GM12878 (cell line): ENCODE data around the gene GSTA3. TPM values are rescaled to one million over a fixed set of nuclear protein-coding genes. Genes with fewer than 3 reads are reported as not detected.

Source experiments
- ATAC-seq: fragments of 200-7000 bp; cut with Tn5 transposase; 3 replicates; pipeline ENCODE4 v1.9.1; 2020; ENCODE audit warnings: mild to moderate bottlenecking, moderate library complexity
- BruUV-seq: library from RNA; stranded (reverse); fragments of 400-500 nt; replicated peaks from 2 replicates; lab custom pipeline; 2021; lab: Mats Ljungman, UMichigan
- CTCF ChIA-PET: fragments of 300-600 bp; sonication (Branson Sonifier 250); formaldehyde crosslinking; extraction: SDS; loops from one replicate; lab custom pipeline; 2021; ENCODE audit warnings: inconsistent platforms; lab: Yijun Ruan, JAX
- POLR2A ChIA-PET: fragments of 350-600 bp; formaldehyde crosslinking; extraction: SDS; loops from one replicate; lab custom pipeline; 2021; ENCODE audit warnings: inconsistent platforms; lab: Charles Lee
- RAD21 ChIA-PET: fragments of 300-600 bp; sonication (Branson Sonifier 250); formaldehyde crosslinking; loops from one replicate; lab custom pipeline; 2023; ENCODE audit warnings: antibody characterized with exemption; ENCODE audit not compliant: unreplicated experiment; lab: Charles Lee
- SMC1A ChIA-PET: fragments of 300-600 bp; sonication (Branson Sonifier 250); formaldehyde crosslinking; loops from one replicate; lab custom pipeline; 2023; ENCODE audit not compliant: unreplicated experiment, uncharacterized antibody; lab: Charles Lee
- DNase-seq: peaks from one replicate; pipeline ENCODE4 v3.0.0-alpha.2; 2011; ENCODE audit warnings: low read depth, low spot score
- FAIRE-seq: peaks from 3 replicates; lab custom pipeline; 2011; peaks lifted over from hg19 to GRCh38; lab: Jason Lieb, UNC
- H2AFZ ChIP-seq: 2 replicates; pipeline ENCODE4 v1.6.0; 2011; ENCODE audit warnings: low read depth, low read length, control low read depth; ENCODE audit not compliant: control insufficient read depth
- H3K27ac ChIP-seq: 2 replicates; pipeline ENCODE4 v1.5.1; 2011; ENCODE audit warnings: control low read depth; ENCODE audit not compliant: control insufficient read depth, insufficient read depth
- H3K27me3 ChIP-seq, 2 experiments: replicated peaks in 1 of 2; 2 replicates each; pipeline versions ENCODE4 v1.6.0 to v1.6.1; 2011; ENCODE audit warnings: low read length in 1 of 2; ENCODE audit not compliant: control insufficient read depth in 2 of 2, insufficient read depth in 2 of 2
- H3K36me3 ChIP-seq, 2 experiments: 2 replicates each; pipeline ENCODE4 v1.5.1; 2011; ENCODE audit warnings: low read length in 1 of 2; ENCODE audit not compliant: control insufficient read depth in 2 of 2, insufficient read depth in 2 of 2
- H3K4me1 ChIP-seq: 2 replicates; pipeline ENCODE4 v1.6.1; 2011; ENCODE audit warnings: mild to moderate bottlenecking, low read length, moderate library complexity, mixed read lengths; ENCODE audit not compliant: control insufficient read depth, insufficient read depth
- H3K4me2 ChIP-seq: 2 replicates; pipeline ENCODE4 v1.6.0; 2011; ENCODE audit warnings: control low read depth; ENCODE audit not compliant: control insufficient read depth, insufficient read depth
- H3K4me3 ChIP-seq: fragments of 200-600 bp; sonication (generic); 2 replicates; pipeline ENCODE4 v1.5.1; 2016
- H3K79me2 ChIP-seq: 2 replicates; pipeline ENCODE4 v1.6.0; 2011; ENCODE audit warnings: low read length; ENCODE audit not compliant: control insufficient read depth, insufficient read depth
- H3K9ac ChIP-seq: 2 replicates; pipeline ENCODE4 v1.8.0; 2011; ENCODE audit warnings: low read length, control low read depth, mixed read lengths; ENCODE audit not compliant: control insufficient read depth, insufficient read depth
- H3K9me3 ChIP-seq: replicated peaks from 3 replicates; pipeline ENCODE4 v1.5.1; 2011; ENCODE audit warnings: mild to moderate bottlenecking, low read length; ENCODE audit not compliant: control insufficient read depth, insufficient read depth
- H4K20me1 ChIP-seq: 2 replicates; pipeline ENCODE4 v1.6.0; 2011; ENCODE audit not compliant: control insufficient read depth, insufficient read depth
- BHLHE40 ChIP-seq, 2 experiments: fragments of 450-650 bp in 1 of 2; IDR thresholded peaks; 2 replicates each; pipeline ENCODE4 v1.6.1; 2011 to 2017; ENCODE audit warnings: low read depth in 2 of 2, borderline replicate concordance in 1 of 2, improper control_type of control experiment in 1 of 2, low read length in 1 of 2, mild to moderate bottlenecking in 1 of 2
- CBX5 ChIP-seq: sonication (generic); IDR thresholded peaks from 2 replicates; pipeline ENCODE4 v1.6.1; 2016; ENCODE audit warnings: low read depth, moderate library complexity, mild to moderate bottlenecking, inconsistent platforms
- CHD4 ChIP-seq: fragments of 200-600 bp; sonication (generic); IDR thresholded peaks from 2 replicates; pipeline ENCODE4 v1.6.1; 2016; ENCODE audit warnings: mild to moderate bottlenecking
- JUNB ChIP-seq: IDR thresholded peaks from 2 replicates; pipeline ENCODE4 v1.6.1; 2016; ENCODE audit warnings: antibody characterized with exemption, mild to moderate bottlenecking
- LARP7 ChIP-seq: fragments of 450-650 bp; IDR thresholded peaks from 2 replicates; pipeline ENCODE4 v1.6.1; 2017; ENCODE audit warnings: mild to moderate bottlenecking
- NBN ChIP-seq: fragments of 450-650 bp; IDR thresholded peaks from 2 replicates; pipeline ENCODE4 v1.6.1; 2016
- NRF1 ChIP-seq: conservative IDR thresholded peaks from 2 replicates; pipeline ENCODE4 v1.6.1; 2011; ENCODE audit warnings: mild to moderate bottlenecking, low read depth, low read length, improper control_type of control experiment
- PAX8 ChIP-seq: fragments of 450-650 bp; IDR thresholded peaks from 2 replicates; pipeline ENCODE4 v1.6.1; 2017; ENCODE audit warnings: mild to moderate bottlenecking, moderate library complexity
- RAD21 ChIP-seq: IDR thresholded peaks from 2 replicates; pipeline ENCODE4 v1.6.1; 2011; ENCODE audit warnings: mild to moderate bottlenecking, low read depth, low read length, moderate library complexity; ENCODE audit not compliant: insufficient read depth
- RAD51 ChIP-seq: fragments of 450-650 bp; IDR thresholded peaks from 2 replicates; pipeline ENCODE4 v1.6.1; 2016; ENCODE audit warnings: moderate library complexity, mild to moderate bottlenecking, inconsistent platforms
- RBBP5 ChIP-seq: fragments of 200-600 bp; sonication (generic); conservative IDR thresholded peaks from 2 replicates; pipeline ENCODE4 v1.6.1; 2016
- RELA ChIP-seq: fragments of 450-650 bp; IDR thresholded peaks from 2 replicates; pipeline ENCODE4 v1.8.0; 2014; ENCODE audit warnings: borderline replicate concordance; ENCODE audit not compliant: partially characterized antibody
- SMAD5 ChIP-seq: IDR thresholded peaks from 2 replicates; pipeline ENCODE4 v1.6.1; 2016; ENCODE audit warnings: antibody characterized with exemption, low read depth
- SRF ChIP-seq, 2 experiments: IDR thresholded peaks; 2 replicates each; pipeline ENCODE4 v1.6.1; 2011; ENCODE audit warnings: low read depth in 2 of 2, low read length in 2 of 2, mild to moderate bottlenecking in 1 of 2, moderate library complexity in 1 of 2
- STAT1 ChIP-seq: fragments of 450-650 bp; conservative IDR thresholded peaks from 2 replicates; pipeline ENCODE4 v1.6.1; 2014; ENCODE audit warnings: antibody characterized with exemption, mild to moderate bottlenecking
- ZBED1 ChIP-seq: IDR thresholded peaks from 2 replicates; pipeline ENCODE4 v1.6.1; 2016; ENCODE audit warnings: borderline replicate concordance
- ZNF207 ChIP-seq: fragments of 450-650 bp; IDR thresholded peaks from 2 replicates; pipeline ENCODE4 v1.6.1; 2014; ENCODE audit warnings: antibody characterized with exemption, mild to moderate bottlenecking, borderline replicate concordance
- WGBS: methylation state at CpG from one replicate; pipeline ENCODE4 v1.1.6; 2016; ENCODE audit warnings: low lambda C conversion rate; ENCODE audit not compliant: insufficient replicate concordance, insufficient coverage; ENCODE audit errors: missing lambda C conversion rate; 5-methylcytosine and 5-hydroxymethylcytosine counted together
- in situ Hi-C: fragments of 300-500 bp; cut with MboI; formaldehyde crosslinking; loops from 9 replicates; pipeline ENCODE4 v1.14.3; 2018; ENCODE audit warnings: mixed read lengths
- intact Hi-C: fragments of 100-400 bp; cut with micrococcal nuclease; formaldehyde crosslinking; loops from one replicate; pipeline ENCODE4 v1.14.2; 2022; ENCODE audit not compliant: unreplicated experiment
- polyA plus RNA-seq, 11 experiments: library from polyadenylated mRNA; depleted of rRNA in 4 of 11; unstranded in 6 of 11; stranded (reverse) in 5 of 11; fragments of >200 nt; fragmentation: Nextera tagmentation in 4 of 11; fragmentation: Illumina TruSeq in 1 of 11; extraction: Ambion mirVana in 4 of 11; extraction: Trizol in 1 of 11; gene quantifications; 1 replicate in 1 of 11; 2 replicates in 10 of 11; pipeline versions ENCODE4 v1.2.1 to v1.2.3, GENCODE V29; 2011 to 2016; ENCODE audit warnings: inconsistent platforms in 2 of 11, missing spikeins in 2 of 11, low read depth in 1 of 11
- total RNA-seq, 4 experiments: library from RNA; depleted of rRNA in 3 of 4; stranded (reverse); fragments of >200 nt in 3 of 4; fragmentation: Illumina TruSeq in 1 of 4; extraction: Trizol in 1 of 4; gene quantifications; 2 replicates each; pipeline versions ENCODE4 v1.2.1 to v1.2.3, GENCODE V29; 2013 to 2021
- TF ChIP-seq, protein P1 (sequence below): IDR thresholded peaks from 2 replicates; pipeline ENCODE4 v1.6.1; 2011; ENCODE audit warnings: borderline replicate concordance, low read depth, mild to moderate bottlenecking, moderate library complexity, mixed read lengths, low read length; ENCODE audit not compliant: insufficient read depth; ENCODE audit errors: extremely low read length
- TF ChIP-seq, protein P2 (sequence below): fragments of 450-650 bp; IDR thresholded peaks from 2 replicates; pipeline ENCODE4 v1.6.1; 2017; ENCODE audit warnings: low read depth, mild to moderate bottlenecking, moderate library complexity
- TF ChIP-seq, protein P3 (sequence below), 3 experiments: IDR thresholded peaks in 2 of 3; conservative IDR thresholded peaks in 1 of 3; 2 replicates each; pipeline ENCODE4 v1.5.1; 2011; ENCODE audit warnings: low read depth in 3 of 3, low read length in 3 of 3, mild to moderate bottlenecking in 3 of 3, control low read depth in 2 of 3, moderate library complexity in 2 of 3, inconsistent platforms in 1 of 3, mixed read lengths in 1 of 3; ENCODE audit not compliant: control insufficient read depth in 2 of 3, insufficient read depth in 1 of 3; ENCODE audit errors: extremely low read depth in 1 of 3

Gene GSTA3
- total and polyA plus RNA-seq, 10 of the 15 experiments (the other 5 are each of a cell fraction or from before 2014, with no cell fraction given): not detected

DNA sequence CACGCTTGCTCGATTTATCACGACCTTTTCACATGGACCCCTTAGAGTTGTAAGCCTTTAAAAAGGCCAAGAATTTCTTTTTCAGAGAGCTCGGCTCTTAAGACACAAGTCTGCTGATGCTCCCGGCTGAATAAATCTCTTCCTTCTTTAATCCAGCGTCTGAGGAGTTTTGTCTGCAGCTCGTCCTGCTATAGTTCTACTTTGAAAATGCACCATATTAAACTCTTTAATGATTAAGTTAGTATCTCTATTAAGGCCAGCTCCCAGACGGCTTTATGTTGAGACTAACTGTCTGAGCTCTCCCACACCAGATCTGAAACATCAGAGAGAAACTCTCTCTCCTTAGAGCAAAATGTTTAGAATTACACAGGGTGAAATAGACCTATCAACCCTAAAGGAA, 18.0 kb upstream of the GSTA3 start:
- DNase-seq: no peak
- Histone ChIP-seq H3K27ac (no peak overlapping the region), H4K20me1 (no peaks in the 10 kb centered on the region), H2AFZ (no peak overlapping the region), H3K4me2 (no peak overlapping the region), H3K4me1 (no peaks in the 10 kb centered on the region), H3K4me3 (no peak overlapping the region), H3K36me3 (no peaks in the 10 kb centered on the region), H3K9me3 (no peaks in the 10 kb centered on the region), H3K9ac (no peak overlapping the region), H3K79me2 (no peaks in the 10 kb centered on the region), H3K27me3 (no peaks in the 10 kb centered on the region)
- in situ Hi-C loops (no loop called here), intact Hi-C loops (no loop called here)
- TF ChIP-seq, protein P1, sequence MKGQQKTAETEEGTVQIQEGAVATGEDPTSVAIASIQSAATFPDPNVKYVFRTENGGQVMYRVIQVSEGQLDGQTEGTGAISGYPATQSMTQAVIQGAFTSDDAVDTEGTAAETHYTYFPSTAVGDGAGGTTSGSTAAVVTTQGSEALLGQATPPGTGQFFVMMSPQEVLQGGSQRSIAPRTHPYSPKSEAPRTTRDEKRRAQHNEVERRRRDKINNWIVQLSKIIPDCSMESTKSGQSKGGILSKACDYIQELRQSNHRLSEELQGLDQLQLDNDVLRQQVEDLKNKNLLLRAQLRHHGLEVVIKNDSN: no peak
- TF ChIP-seq, protein P2, sequence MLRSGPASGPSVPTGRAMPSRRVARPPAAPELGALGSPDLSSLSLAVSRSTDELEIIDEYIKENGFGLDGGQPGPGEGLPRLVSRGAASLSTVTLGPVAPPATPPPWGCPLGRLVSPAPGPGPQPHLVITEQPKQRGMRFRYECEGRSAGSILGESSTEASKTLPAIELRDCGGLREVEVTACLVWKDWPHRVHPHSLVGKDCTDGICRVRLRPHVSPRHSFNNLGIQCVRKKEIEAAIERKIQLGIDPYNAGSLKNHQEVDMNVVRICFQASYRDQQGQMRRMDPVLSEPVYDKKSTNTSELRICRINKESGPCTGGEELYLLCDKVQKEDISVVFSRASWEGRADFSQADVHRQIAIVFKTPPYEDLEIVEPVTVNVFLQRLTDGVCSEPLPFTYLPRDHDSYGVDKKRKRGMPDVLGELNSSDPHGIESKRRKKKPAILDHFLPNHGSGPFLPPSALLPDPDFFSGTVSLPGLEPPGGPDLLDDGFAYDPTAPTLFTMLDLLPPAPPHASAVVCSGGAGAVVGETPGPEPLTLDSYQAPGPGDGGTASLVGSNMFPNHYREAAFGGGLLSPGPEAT: no peak
- TF ChIP-seq RBBP5 (no peak), ZNF207 (no peak), RELA (no peak), CBX5 (no peak), PAX8 (no peak), BHLHE40 (IDR thresholded peaks at IDR 0.05; ENCODE audit: borderline replicate concordance in 1 of 2, low read depth in 2 of 2, low read length in 1 of 2) (no peak), CHD4 (no peak), RAD51 (no peak), SMAD5 (no peak), RAD21 (no peak), ZBED1 (no peak), LARP7 (no peak), SRF (IDR thresholded peaks at IDR 0.05; ENCODE audit: low read depth in 2 of 2, low read length in 2 of 2) (no peak), JUNB (no peak), NRF1 (no peak), NBN (no peak), STAT1 (no peak)
- TF ChIP-seq, protein P3, sequence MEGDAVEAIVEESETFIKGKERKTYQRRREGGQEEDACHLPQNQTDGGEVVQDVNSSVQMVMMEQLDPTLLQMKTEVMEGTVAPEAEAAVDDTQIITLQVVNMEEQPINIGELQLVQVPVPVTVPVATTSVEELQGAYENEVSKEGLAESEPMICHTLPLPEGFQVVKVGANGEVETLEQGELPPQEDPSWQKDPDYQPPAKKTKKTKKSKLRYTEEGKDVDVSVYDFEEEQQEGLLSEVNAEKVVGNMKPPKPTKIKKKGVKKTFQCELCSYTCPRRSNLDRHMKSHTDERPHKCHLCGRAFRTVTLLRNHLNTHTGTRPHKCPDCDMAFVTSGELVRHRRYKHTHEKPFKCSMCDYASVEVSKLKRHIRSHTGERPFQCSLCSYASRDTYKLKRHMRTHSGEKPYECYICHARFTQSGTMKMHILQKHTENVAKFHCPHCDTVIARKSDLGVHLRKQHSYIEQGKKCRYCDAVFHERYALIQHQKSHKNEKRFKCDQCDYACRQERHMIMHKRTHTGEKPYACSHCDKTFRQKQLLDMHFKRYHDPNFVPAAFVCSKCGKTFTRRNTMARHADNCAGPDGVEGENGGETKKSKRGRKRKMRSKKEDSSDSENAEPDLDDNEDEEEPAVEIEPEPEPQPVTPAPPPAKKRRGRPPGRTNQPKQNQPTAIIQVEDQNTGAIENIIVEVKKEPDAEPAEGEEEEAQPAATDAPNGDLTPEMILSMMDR (IDR thresholded peaks at IDR 0.05 in 2 of 3, conservative IDR thresholded peaks at IDR 0.05 in 1 of 3; ENCODE audit: control insufficient read depth in 2 of 3, extremely low read depth in 1 of 3, insufficient read depth in 1 of 3, low read depth in 3 of 3, low read length in 3 of 3): no peak
- ATAC-seq: no peak
- no peak for FAIRE-seq
- ChIA-PET SMC1A (no interaction called here), RAD21 (no interaction called here), CTCF (interaction anchor here (0.5 to 0.7 kb wide), 2 partner anchors 29 to 165 kb away, joined by 3 read pairs; no protein-coding TSS in a partner anchor), POLR2A (no interaction called here)
- no TSS peak for BruUV-seq
- 23% methylated on average over 8 of the region's 8 CpGs for WGBS
